GM21723 (cell line): ENCODE results near the gene KIF26A.

Source experiments
- ATAC-seq: cut with Tn5 transposase; IDR thresholded peaks from one replicate; pipeline ENCODE4 v1.9.1; 2021; ENCODE audit warnings: mild to moderate bottlenecking, moderate library complexity; ENCODE audit not compliant: unreplicated experiment

The KIF26A gene

DNA sequence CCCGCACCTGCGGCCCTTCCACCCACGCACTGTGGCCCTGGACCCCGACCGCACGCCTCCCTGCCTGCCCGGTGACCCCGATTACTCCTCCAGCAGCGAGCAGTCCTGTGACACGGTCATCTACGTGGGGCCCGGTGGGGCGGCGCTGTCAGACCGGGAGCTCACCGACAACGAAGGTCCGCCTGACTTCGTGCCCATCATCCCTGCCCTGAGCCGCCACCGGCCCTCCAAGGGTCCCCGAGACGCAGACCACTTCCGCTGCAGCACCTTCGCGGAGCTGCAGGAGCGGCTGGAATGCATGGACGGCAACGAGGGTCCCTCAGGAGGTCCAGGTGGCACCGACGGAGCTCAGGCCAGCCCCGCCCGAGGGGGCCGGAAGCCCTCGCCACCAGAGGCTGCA lies 36.7 kb downstream of the KIF26A start:
- no peak for ATAC-seq

GRCh38 chr14:104175811-104176210 lies 37.4 kb downstream of the KIF26A start:
- ATAC-seq, result no peak

DNA sequence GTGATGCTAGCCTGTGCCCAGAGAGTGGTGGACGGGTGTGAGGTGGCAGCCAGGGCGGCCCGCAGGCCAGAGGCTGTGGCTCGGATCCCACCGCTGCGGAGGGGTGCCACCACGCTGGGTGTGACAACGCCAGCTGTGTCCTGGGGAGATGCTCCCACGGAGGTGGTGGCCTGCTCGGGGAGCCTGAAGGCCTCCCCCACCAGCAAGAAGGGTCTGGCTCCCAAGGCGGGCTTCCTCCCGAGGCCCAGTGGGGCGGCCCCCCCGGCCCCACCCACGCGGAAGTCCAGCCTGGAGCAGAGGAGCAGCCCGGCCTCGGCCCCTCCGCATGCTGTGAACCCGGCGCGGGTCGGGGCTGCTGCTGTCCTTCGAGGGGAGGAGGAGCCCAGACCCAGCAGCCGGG lies 38.2 kb downstream of the KIF26A start:
- no peak for ATAC-seq

DNA sequence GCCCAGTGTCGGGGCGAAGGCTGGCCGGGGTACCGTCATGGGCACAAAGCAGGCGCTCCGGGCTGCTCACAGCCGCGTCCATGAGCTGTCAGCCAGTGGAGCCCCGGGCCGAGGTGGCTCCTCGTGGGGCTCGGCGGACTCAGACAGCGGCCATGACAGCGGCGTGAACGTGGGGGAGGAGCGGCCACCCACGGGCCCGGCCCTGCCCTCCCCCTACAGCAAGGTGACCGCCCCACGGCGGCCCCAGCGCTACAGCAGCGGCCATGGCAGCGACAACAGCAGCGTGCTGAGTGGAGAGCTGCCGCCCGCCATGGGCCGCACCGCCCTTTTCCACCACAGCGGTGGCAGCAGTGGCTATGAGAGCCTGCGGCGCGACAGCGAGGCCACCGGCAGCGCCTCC lies 39.0 kb downstream of the KIF26A start:
- ATAC-seq, result no peak

DNA sequence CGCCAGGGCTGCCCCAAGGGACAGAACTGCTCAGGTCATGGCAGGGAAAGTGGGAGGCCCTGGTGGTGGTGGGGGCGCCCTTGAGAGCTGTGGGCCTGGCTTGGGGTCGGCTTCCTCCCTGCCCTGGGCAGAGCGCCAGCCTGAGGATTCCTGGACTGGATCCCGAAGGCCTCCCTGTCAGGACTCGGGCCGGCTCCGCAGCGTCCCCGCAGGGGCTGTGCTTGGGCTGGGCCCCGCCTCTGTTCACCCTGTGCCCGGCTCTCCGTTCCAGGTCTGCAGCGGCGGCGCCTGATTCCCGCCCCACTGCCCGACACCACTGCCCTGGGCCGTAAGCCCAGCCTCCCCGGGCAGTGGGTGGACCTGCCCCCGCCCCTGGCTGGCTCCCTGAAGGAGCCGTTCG lies 39.9 kb downstream of the KIF26A start:
- no peak for ATAC-seq

DNA sequence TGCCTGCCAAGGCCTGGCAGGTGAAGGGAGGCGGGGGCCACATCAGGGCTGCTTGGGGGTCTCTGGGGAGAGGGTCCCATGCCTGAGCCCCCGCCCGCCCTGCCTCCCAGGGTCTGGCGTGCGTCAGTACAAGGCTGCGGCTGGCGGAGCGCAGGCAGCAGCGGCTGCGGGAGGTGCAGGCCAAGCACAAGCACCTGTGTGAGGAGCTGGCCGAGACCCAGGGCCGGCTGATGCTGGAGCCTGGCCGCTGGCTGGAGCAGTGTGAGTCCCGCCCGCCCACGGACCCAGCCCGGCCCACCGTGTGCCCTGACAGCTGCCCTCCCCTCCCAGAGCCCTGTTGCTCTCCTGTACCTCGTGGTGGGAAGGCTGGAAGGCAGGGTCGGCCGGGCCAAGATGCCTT lies 40.7 kb downstream of the KIF26A start:
- no peak for ATAC-seq

- ATAC-seq, result no peak
These were observed 41.3 kb downstream of the KIF26A start for GRCh38 chr14:104179564-104180129.

DNA sequence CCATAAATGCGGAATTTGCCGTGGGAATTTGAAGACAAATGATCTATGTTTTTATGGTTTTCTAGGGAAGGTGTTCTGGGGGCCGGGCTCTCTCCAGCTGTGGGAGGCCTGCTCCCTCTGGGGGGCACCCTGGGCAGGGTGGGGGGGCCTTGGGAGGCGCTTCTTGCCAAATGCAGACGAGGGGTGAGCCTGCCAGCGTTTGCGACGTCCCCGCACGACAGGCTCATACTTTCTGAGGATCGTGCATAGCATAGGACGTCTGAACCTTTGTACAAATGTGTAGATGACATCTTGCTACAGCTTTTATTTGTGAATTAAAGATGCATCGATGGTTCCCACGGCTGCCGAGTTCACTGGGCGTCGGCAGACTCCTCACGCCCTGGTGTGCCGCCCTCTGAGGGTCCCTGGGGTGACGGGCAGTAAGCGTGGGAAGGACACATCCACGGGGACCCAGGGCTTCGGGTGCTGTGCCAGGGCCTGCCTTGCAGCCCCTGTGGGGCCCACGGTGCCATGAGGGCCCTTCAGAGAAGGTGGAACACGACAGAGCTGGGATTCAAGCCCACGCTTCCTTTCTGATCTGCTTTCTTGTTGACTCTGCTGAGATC lies 42.3 kb downstream of the KIF26A start:
- no peak for ATAC-seq

GRCh38 chr14:104181761-104182530 lies 43.6 kb downstream of the KIF26A start:
- ATAC-seq, result no peak

GRCh38 chr14:104182857-104183425 lies 44.6 kb downstream of the KIF26A start:
- no peak for ATAC-seq

GRCh38 chr14:104183796-104184195 lies 45.4 kb downstream of the KIF26A start:
- ATAC-seq, result no peak

DNA sequence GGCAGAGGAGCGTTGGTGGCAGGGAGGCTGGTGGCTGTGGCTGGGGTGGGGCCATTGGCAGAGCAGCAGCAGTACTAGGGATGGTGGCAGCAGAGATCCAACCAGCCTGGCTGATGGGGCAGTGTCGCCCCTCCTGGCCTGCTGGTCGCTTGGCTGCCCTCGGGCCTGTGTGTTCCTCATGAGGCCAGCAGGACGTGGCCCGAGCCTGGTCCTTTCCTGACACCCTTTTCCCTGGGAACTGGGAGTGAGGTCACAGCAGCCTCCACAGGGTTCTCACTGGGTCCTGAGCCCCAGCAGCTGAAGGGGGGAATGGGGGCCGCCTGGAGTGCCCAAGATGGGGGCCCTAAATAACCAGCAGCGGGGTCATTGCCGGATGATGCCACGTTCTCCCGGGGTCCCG lies 46.1 kb downstream of the KIF26A start:
- no peak for ATAC-seq

GRCh38 chr14:104184911-104185499 lies 46.6 kb downstream of the KIF26A start:
- no peak for ATAC-seq

- ATAC-seq, result no peak
These were observed 47.6 kb downstream of the KIF26A start for GRCh38 chr14:104185916-104186495.

DNA sequence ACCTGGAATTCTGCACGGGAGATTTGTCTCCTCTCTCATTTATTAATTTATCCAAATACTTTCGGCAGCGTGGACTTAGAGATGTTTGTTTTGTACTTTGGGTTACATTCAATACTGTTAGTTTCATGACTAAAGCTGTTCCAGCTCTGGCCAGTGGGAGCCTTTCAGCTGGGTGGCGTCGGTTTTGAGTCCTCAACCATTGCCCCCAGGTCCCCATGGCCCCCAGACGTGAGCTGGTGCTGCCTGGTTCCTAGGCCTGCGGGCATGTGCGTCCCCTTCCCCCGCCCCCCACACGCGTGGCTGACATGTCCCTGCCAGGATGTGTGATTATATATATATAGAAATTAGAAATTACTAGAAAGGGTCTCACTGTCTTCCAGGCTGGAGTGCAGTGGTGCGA lies 48.2 kb downstream of the KIF26A start:
- no peak for ATAC-seq

GRCh38 chr14:104187121-104187889 lies 48.9 kb downstream of the KIF26A start:
- ATAC-seq, result no peak

DNA sequence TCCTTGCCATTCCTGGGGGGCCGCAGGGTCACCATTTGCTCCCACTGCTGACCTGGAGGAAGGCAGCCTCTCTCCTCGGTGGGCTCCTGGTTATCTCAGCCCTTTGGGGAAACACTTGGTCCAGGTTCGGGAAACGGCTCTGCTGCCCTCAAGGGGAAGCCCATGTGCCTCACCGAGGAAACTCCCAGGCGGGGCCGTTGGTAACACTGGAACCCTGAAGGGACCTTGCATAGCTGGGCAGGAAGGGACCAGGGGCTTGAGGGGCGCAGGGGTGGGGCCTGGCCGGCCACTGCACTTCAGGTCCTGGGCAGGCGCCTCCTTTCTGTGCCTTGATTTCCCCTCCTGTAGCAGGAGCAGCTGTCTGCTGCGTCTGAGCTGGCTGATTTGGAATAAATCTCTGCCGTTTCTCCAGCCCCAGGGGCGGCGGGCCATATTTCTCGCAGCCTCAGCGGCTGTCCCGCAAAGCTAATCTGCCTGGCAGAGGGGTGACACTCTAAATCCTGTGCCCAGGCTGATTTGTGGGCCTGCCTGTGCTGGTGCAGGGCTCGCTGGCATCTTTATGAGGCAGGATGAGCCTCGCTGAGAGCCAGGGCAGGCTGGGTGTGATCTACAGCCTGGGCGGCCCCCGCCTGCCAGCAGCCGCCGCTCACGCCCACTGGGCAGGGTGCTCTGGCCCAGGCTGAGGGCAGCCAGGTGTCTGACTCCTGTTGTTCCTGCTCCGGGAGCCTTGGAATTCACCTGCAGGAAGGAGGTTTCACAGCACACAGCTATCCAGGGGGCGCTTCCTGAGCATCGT lies 49.7 kb downstream of the KIF26A start:
- no peak for ATAC-seq

- ATAC-seq, result no peak
These were observed 50.5 kb downstream of the KIF26A start for GRCh38 chr14:104188727-104189400.

GRCh38 chr14:104189629-104190335 lies 51.4 kb downstream of the KIF26A start:
- no peak for ATAC-seq
